Upper lobe of left lung (tissue), 6 donors: ENCODE data around the gene CDK10. TPM values are rescaled to one million over a fixed set of nuclear protein-coding genes. Genes with fewer than 3 reads are reported as not detected.

Experiments
- ATAC-seq, 2 donors: fragments of 200-7000 bp; cut with Tn5 transposase; one replicate each; pipeline ENCODE4 v1.9.1; 2022; ENCODE audit warnings: mild to moderate bottlenecking in 2 of 2, moderate library complexity in 2 of 2; ENCODE audit not compliant: low FRiP score in 2 of 2
- DNase-seq, 2 donors: peaks; one replicate each; pipeline ENCODE4 v3.0.0-alpha.2; 2019 to 2020
- H3K27ac ChIP-seq, 4 donors: fragments of 200-600 bp; sonication (generic); one replicate each; pipeline ENCODE4 v1.5.1; 2016 to 2019
- H3K27me3 ChIP-seq, 4 donors: fragments of 200-600 bp; sonication (generic); one replicate each; pipeline ENCODE4 v1.5.1; 2017 to 2019
- H3K36me3 ChIP-seq, 4 donors: fragments of 200-600 bp; sonication (generic); one replicate each; pipeline ENCODE4 v1.5.1; 2016 to 2019
- H3K4me1 ChIP-seq, 4 donors: fragments of 200-600 bp; sonication (generic); one replicate each; pipeline ENCODE4 v1.5.1; 2018 to 2019
- H3K4me3 ChIP-seq, 4 donors: fragments of 200-600 bp; sonication (generic); one replicate each; pipeline ENCODE4 v1.5.1; 2017 to 2019; ENCODE audit warnings: mild to moderate bottlenecking in 2 of 4, moderate library complexity in 1 of 4
- H3K9me3 ChIP-seq, 4 donors: fragments of 200-600 bp; sonication (generic); one replicate each; pipeline ENCODE4 v1.5.1; 2018 to 2019
- CTCF ChIP-seq, 6 experiments: fragments of 450-650 bp in 4 of 6; fragments of 200-600 bp in 2 of 6; sonication (generic) in 2 of 6; IDR thresholded peaks; one replicate each; pipeline ENCODE4 v1.5.1; 2016 to 2019; ENCODE audit warnings: antibody characterized with exemption in 6 of 6
- EP300 ChIP-seq, 4 donors: sonication (generic); formaldehyde crosslinking; IDR thresholded peaks; one replicate each; pipeline ENCODE4 v1.5.1; 2017; ENCODE audit warnings: antibody characterized with exemption in 4 of 4, control low read depth in 2 of 4
- POLR2A ChIP-seq, 4 donors: fragments of 450-650 bp; IDR thresholded peaks; one replicate each; pipeline ENCODE4 v1.5.1; 2016 to 2017; ENCODE audit warnings: antibody characterized with exemption in 4 of 4, mild to moderate bottlenecking in 2 of 4
- POLR2AphosphoS5 ChIP-seq, 2 donors: sonication (generic); formaldehyde crosslinking; IDR thresholded peaks; one replicate each; pipeline ENCODE4 v1.5.1; 2017; ENCODE audit warnings: antibody characterized with exemption in 2 of 2
- WGBS, 2 donors: methylation state at CpG; one replicate each; pipeline ENCODE4 v1.1.5; 2017 to 2018; 5-methylcytosine and 5-hydroxymethylcytosine counted together
- total RNA-seq, 6 donors: library from RNA; depleted of rRNA in 4 of 6; stranded (reverse); fragments of >200 nt in 4 of 6; gene quantifications; one replicate each; pipeline versions ENCODE4 v1.1.0 to v1.2.1, GENCODE V29; 2016 to 2021
- donor health status: DM: no; HTN: no; CAD: no; lungs with moderate emphysema.
- donor health status: DM: no; HTN: yes; CAD: no; lungs with severe emphysema.

CDK10 gene
- total RNA-seq, 6 donors from 2014 or later, result 38.4 to 197 (median 85.3) TPM

- Histone ChIP-seq H3K4me1 (peaks cover 4 to 8% (median 4%) of the 10 kb centered on the region in 4 donors), H3K27ac (no peak overlapping the region), H3K36me3 (peaks cover 16 to 63% (median 48%) of the 10 kb centered on the region in 4 donors), H3K27me3 (no peaks in the 10 kb centered on the region), H3K4me3 (no peak overlapping the region), H3K9me3 (no peaks in the 10 kb centered on the region)
- 89 to 95% methylated on average over 14 to 20 of the region's 22 CpGs for WGBS, 2 donors
- ATAC-seq, result no peak
- no peak for TF ChIP-seq POLR2AphosphoS5 (IDR thresholded peaks at IDR 0.05)
- TF ChIP-seq CTCF (IDR thresholded peaks at IDR 0.05), result no peak
- no peak for TF ChIP-seq POLR2A (IDR thresholded peaks at IDR 0.05)
- TF ChIP-seq EP300 (IDR thresholded peaks at IDR 0.05), result no peak
- no peak for DNase-seq
Observed at GRCh38 chr16:89646270-89646669, 40.2 kb upstream of the CDK10 start.

- H3K27me3 ChIP-seq, result no peaks in the 10 kb centered on the region
- DNase-seq (no peak), ATAC-seq (no peak)
- H3K9me3 ChIP-seq, result no peaks in the 10 kb centered on the region
- peaks cover 16 to 69% (median 51%) of the 10 kb centered on the region in 4 donors for H3K36me3 ChIP-seq
- no peak overlapping the region for H3K4me3 ChIP-seq
- 89 to 97% methylated on average over 10 to 11 of the region's 12 CpGs for WGBS, 2 donors
- no peak for TF ChIP-seq CTCF (IDR thresholded peaks at IDR 0.05)
- no peak for TF ChIP-seq POLR2A (IDR thresholded peaks at IDR 0.05)
- no peak for TF ChIP-seq POLR2AphosphoS5 (IDR thresholded peaks at IDR 0.05)
- TF ChIP-seq EP300 (IDR thresholded peaks at IDR 0.05), result no peak
- H3K4me1 ChIP-seq, result peaks cover 0 to 2% (median 0%) of the 10 kb centered on the region in 4 donors
- H3K27ac ChIP-seq, result no peak overlapping the region
Observed at GRCh38 chr16:89646906-89647305, 39.6 kb upstream of the CDK10 start.

GRCh38 chr16:89651584-89651983, 34.9 kb upstream of the CDK10 start:
- peaks cover 0 to 60% (median 30%) of the 10 kb centered on the region in 4 donors for H3K36me3 ChIP-seq
- 89 to 95% methylated on average over 15 of the region's 15 CpGs for WGBS, 2 donors

GRCh38 chr16:89653656-89654295, 32.7 kb upstream of the CDK10 start:
- DNase-seq (no peak), ATAC-seq (no peak)
- Histone ChIP-seq H3K27ac (no peak overlapping the region), H3K36me3 (peaks cover 0 to 45% (median 19%) of the 10 kb centered on the region in 4 donors), H3K4me1 (peaks cover 16 to 29% (median 19%) of the 10 kb centered on the region in 4 donors), H3K27me3 (no peaks in the 10 kb centered on the region), H3K9me3 (no peaks in the 10 kb centered on the region), H3K4me3 (no peak overlapping the region)
- TF ChIP-seq CTCF (IDR thresholded peaks at IDR 0.05), result no peak
- 90 to 92% methylated on average over 7 to 10 of the region's 10 CpGs for WGBS, 2 donors

More at GRCh38 chr16:89651584-89651983, 34.9 kb upstream of the CDK10 start:
- TF ChIP-seq CTCF (IDR thresholded peaks at IDR 0.05) (no peak), POLR2AphosphoS5 (IDR thresholded peaks at IDR 0.05) (no peak)
- H3K4me1 ChIP-seq, result peaks cover 5 to 18% (median 9%) of the 10 kb centered on the region in 4 donors
- H3K4me3 ChIP-seq, result no peak overlapping the region
- no peak overlapping the region for H3K27ac ChIP-seq
- DNase-seq, result no peak
- H3K27me3 ChIP-seq, result no peaks in the 10 kb centered on the region
- ATAC-seq, result peak in 1 of 2 donors; percentile 25
- no peaks in the 10 kb centered on the region for H3K9me3 ChIP-seq

- H3K4me1 ChIP-seq, result peaks cover 21 to 39% (median 28%) of the 10 kb centered on the region in 4 donors
- no peak for TF ChIP-seq EP300 (IDR thresholded peaks at IDR 0.05)
- no peak for TF ChIP-seq CTCF (IDR thresholded peaks at IDR 0.05)
- TF ChIP-seq POLR2A (IDR thresholded peaks at IDR 0.05), result no peak
- no peak for TF ChIP-seq POLR2AphosphoS5 (IDR thresholded peaks at IDR 0.05)
- ATAC-seq (no peak), DNase-seq (no peak)
- no peaks in the 10 kb centered on the region for H3K9me3 ChIP-seq
- no peak overlapping the region for H3K27ac ChIP-seq
- H3K36me3 ChIP-seq, result peaks cover 0 to 31% (median 10%) of the 10 kb centered on the region in 4 donors
- H3K4me3 ChIP-seq, result no peak overlapping the region
- H3K27me3 ChIP-seq, result no peaks in the 10 kb centered on the region
- 87 to 89% methylated on average over 10 of the region's 10 CpGs for WGBS, 2 donors
Observed at GRCh38 chr16:89655062-89655643, 31.3 kb upstream of the CDK10 start.
